Fibroblast of lung (primary cell): ENCODE measurements around the gene SORCS3.

Experiments used
- CTCF ChIP-seq, 2 donors: IDR thresholded peaks in 1 of 2; conservative IDR thresholded peaks in 1 of 2; 1 replicate in 1 of 2; 2 replicates in 1 of 2; pipeline ENCODE4 v1.5.1; 2011 to 2012; ENCODE audit warnings: low read length in 2 of 2, control low read depth in 1 of 2, inconsistent platforms in 1 of 2, low read depth in 1 of 2, mild to moderate bottlenecking in 1 of 2
- EZH2 ChIP-seq: IDR thresholded peaks from 2 replicates; pipeline ENCODE4 v1.5.1; 2012; ENCODE audit warnings: low read length, control low read depth, mild to moderate bottlenecking; ENCODE audit errors: missing control alignments

- TF ChIP-seq EZH2 = no peak
- no peak for TF ChIP-seq CTCF (conservative IDR thresholded peaks at IDR 0.05 in 1 of 2, IDR thresholded peaks at IDR 0.05 in 1 of 2; ENCODE audit: low read depth in 1 of 2, low read length in 2 of 2)
Measured at GRCh38 chr10:104907521-104907920, 266.4 kb downstream of the SORCS3 start.
